Measurements from ENCODE around the gene SLC2A6. TPM values are rescaled to one million over a fixed set of nuclear protein-coding genes. Genes with fewer than 3 reads are reported as not detected.

The SLC2A6 gene
- total and polyA plus RNA-seq, 2 experiments from 2014 or later: 2.4 to 8.6 TPM

DNA sequence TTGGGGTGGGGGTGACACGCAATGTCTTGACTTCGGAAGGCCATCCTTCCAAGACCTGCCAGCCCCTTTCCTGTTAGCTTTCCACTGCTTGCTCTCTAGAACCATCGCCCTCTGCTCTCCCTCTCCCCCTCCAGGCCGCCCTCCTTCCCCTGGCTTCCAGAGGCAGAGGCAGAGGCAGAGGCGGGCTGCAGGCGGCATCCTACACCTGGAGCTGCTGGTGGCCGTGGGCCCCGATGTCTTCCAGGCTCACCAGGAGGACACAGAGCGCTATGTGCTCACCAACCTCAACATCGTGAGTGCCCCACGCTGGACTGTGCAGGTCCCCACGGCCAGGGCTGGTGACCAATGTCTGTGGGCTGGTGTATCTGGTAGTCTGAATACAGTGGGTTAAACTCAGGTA lies 54.7 kb downstream of the SLC2A6 start:
- TF ChIP-seq, protein P1, sequence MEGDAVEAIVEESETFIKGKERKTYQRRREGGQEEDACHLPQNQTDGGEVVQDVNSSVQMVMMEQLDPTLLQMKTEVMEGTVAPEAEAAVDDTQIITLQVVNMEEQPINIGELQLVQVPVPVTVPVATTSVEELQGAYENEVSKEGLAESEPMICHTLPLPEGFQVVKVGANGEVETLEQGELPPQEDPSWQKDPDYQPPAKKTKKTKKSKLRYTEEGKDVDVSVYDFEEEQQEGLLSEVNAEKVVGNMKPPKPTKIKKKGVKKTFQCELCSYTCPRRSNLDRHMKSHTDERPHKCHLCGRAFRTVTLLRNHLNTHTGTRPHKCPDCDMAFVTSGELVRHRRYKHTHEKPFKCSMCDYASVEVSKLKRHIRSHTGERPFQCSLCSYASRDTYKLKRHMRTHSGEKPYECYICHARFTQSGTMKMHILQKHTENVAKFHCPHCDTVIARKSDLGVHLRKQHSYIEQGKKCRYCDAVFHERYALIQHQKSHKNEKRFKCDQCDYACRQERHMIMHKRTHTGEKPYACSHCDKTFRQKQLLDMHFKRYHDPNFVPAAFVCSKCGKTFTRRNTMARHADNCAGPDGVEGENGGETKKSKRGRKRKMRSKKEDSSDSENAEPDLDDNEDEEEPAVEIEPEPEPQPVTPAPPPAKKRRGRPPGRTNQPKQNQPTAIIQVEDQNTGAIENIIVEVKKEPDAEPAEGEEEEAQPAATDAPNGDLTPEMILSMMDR (IDR thresholded peaks at IDR 0.05; ENCODE audit: low read depth, low read length): no peak
- Histone ChIP-seq H3K27ac (no peak overlapping the region), H3K4me3 (no peak overlapping the region), H3K36me3 (peaks cover 3% of the 10 kb centered on the region), H3K27me3 (peaks cover 4% of the 10 kb centered on the region), H3K9me3 (ENCODE audit: low read depth) (no peaks in the 10 kb centered on the region), H3K4me1 (ENCODE audit: low read depth) (no peaks in the 10 kb centered on the region)
- DNase-seq (ENCODE audit: low read depth in 1 of 2, low spot score in 1 of 2): no peak

DNA sequence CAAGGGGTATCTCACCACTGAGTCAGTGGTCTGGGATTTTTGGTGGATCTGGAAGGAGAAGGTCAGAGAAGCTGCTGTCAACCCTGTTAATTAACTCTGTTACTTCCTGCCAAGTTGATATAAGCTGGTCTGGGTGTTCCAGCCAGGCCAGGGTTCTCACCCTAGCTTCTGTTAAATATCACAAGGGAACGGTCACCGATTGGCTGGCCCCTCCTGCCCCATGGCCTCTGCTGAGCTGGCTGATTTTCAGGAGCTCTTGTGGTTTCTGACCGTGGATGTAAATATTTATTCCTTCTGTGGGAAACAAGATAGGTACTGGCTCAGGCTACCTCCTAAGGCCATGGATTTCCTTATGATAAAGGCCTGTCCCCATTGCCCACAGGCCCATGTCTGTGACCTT lies 55.7 kb downstream of the SLC2A6 start:
- no peak overlapping the region for H3K4me3 ChIP-seq
- H3K9me3 ChIP-seq (ENCODE audit: low read depth): no peaks in the 10 kb centered on the region
- peak in 1 of 2 donors; percentile 30 for DNase-seq (ENCODE audit: low read depth in 1 of 2, low spot score in 1 of 2)
- TF ChIP-seq, protein P1 (IDR thresholded peaks at IDR 0.05; ENCODE audit: low read depth, low read length): no peak
- H3K27ac ChIP-seq: no peak overlapping the region
- H3K4me1 ChIP-seq (ENCODE audit: low read depth): peaks cover 5% of the 10 kb centered on the region
- H3K27me3 ChIP-seq: peaks cover 3% of the 10 kb centered on the region
- H3K36me3 ChIP-seq: peaks cover 3% of the 10 kb centered on the region

DNA sequence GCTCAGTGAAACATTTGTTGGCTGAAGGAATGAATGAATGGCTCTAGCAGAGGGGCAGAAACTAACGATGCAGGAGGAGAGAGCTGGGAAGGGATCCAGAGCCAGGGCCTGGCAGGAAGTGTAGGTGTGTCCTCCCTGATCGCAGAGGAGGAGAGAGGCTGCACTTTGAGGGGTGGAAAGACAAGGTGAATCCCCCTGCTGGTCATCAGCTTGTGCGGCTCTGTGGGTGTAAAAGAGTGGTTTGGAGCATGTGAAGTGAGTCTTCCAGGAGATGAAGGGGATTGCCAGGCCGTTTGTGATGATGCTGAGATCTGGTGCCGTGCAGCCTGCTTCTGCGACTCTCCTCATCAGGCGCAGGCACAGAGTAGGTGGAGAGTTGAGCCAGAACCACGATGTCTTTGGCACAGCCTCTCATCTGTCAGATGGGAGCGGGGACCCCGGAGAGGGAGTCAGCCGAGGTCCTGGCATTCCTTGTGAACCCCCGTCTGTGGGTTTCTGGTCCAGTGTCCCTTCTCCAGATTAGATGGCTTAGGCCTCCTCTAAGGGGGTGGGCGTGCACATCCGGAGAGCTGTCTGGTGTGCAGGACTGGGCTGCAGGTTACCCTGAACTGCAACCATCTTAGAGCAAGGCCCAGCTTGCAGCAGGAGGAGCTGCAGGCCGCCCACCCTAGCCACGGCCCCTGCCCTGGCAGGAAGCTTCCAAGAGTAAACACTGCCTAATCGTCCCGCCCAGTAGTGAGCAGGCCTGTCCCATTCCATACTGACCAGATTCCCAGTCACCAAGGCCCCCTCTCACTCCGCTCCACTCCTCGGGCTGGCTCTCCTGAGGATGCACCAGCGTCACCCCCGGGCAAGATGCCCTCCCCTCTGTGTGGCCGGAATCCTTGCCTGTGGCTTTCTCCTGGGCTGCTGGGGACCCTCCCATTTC lies 57.0 kb downstream of the SLC2A6 start, which contains the start of gene ADAMTS13:
Gene ADAMTS13, plus strand, starts transcription at position 753 of the 928 bp plus-strand sequence. Its CDS starts 77 bp downstream, at position 830.
- DNase-seq (ENCODE audit: low read depth in 1 of 2, low spot score in 1 of 2): no peak

More for the DNA sequence above, 57.0 kb downstream of the SLC2A6 start, which contains the start of gene ADAMTS13:
- Histone ChIP-seq H3K27ac (no peak within 1 kb of the TSS), H3K4me1 (ENCODE audit: low read depth) (peaks cover 5% of the 10 kb centered on the region), H3K36me3 (peaks cover 3% of the 10 kb centered on the region), H3K9me3 (ENCODE audit: low read depth) (no peaks in the 10 kb centered on the region), H3K27me3 (no peaks in the 10 kb centered on the region), H3K4me3 (no peak within 1 kb of the TSS)
- TF ChIP-seq, protein P1 (IDR thresholded peaks at IDR 0.05; ENCODE audit: low read depth, low read length): peak; percentile 7

Other genes starting within 250 kb of the SLC2A6 start
- gene ABO, start 203.9 kb downstream of the SLC2A6 start, total RNA-seq: 0.04 and 0.30 TPM in 2 replicates
- gene ABO, start 203.9 kb downstream of the SLC2A6 start, polyA plus RNA-seq: 0.12 TPM in 1 of 2 replicates, not detected in the other
- 31.8 and 33.6 TPM in 2 replicates for gene SURF6, start 142.9 kb downstream of the SLC2A6 start, total RNA-seq
- 25.7 and 26.9 TPM in 2 replicates for gene SURF6, start 142.9 kb downstream of the SLC2A6 start, polyA plus RNA-seq
- 101 and 125 TPM in 2 replicates for gene MED22, start 131.0 kb downstream of the SLC2A6 start, total RNA-seq
- gene MED22, start 131.0 kb downstream of the SLC2A6 start, polyA plus RNA-seq: 60.6 and 74.9 TPM in 2 replicates
- gene RPL7A, start 130.9 kb downstream of the SLC2A6 start, total RNA-seq: 2,223 and 2,233 TPM in 2 replicates
- gene RPL7A, start 130.9 kb downstream of the SLC2A6 start, polyA plus RNA-seq: 404 and 480 TPM in 2 replicates
- 32.9 and 38.6 TPM in 2 replicates for gene SURF1, start 122.6 kb downstream of the SLC2A6 start, total RNA-seq
- gene SURF1, start 122.6 kb downstream of the SLC2A6 start, polyA plus RNA-seq: 88.2 and 88.3 TPM in 2 replicates
- gene SURF2, start 122.5 kb downstream of the SLC2A6 start, total RNA-seq: 38.2 and 49.9 TPM in 2 replicates
- 35.1 and 38.3 TPM in 2 replicates for gene SURF2, start 122.5 kb downstream of the SLC2A6 start, polyA plus RNA-seq
- 121 and 191 TPM in 2 replicates for gene SURF4, start 103.0 kb downstream of the SLC2A6 start, total RNA-seq
- 129 and 200 TPM in 2 replicates for gene SURF4, start 103.0 kb downstream of the SLC2A6 start, polyA plus RNA-seq
- 2.0 and 2.2 TPM in 2 replicates for gene STKLD1, start 102.7 kb downstream of the SLC2A6 start, total RNA-seq
- 5.1 and 7.3 TPM in 2 replicates for gene STKLD1, start 102.7 kb downstream of the SLC2A6 start, polyA plus RNA-seq
- 35.7 and 50.2 TPM in 2 replicates for gene REXO4, start 61.1 kb downstream of the SLC2A6 start, total RNA-seq
- 27.1 and 30.1 TPM in 2 replicates for gene REXO4, start 61.1 kb downstream of the SLC2A6 start, polyA plus RNA-seq
- 12.2 and 16.9 TPM in 2 replicates for gene ADAMTS13, start 56.7 kb downstream of the SLC2A6 start, total RNA-seq
- 10.1 and 11.2 TPM in 2 replicates for gene ADAMTS13, start 56.7 kb downstream of the SLC2A6 start, polyA plus RNA-seq
- 61.7 and 73.8 TPM in 2 replicates for gene CACFD1, start 19.1 kb downstream of the SLC2A6 start, total RNA-seq
- 56.6 and 64.0 TPM in 2 replicates for gene CACFD1, start 19.1 kb downstream of the SLC2A6 start, polyA plus RNA-seq
- not detected in 2 replicates for gene MYMK, start 45.9 kb upstream of the SLC2A6 start, total RNA-seq
- not detected in 2 replicates for gene MYMK, start 45.9 kb upstream of the SLC2A6 start, polyA plus RNA-seq
- gene ADAMTSL2, start 55.6 kb upstream of the SLC2A6 start, total RNA-seq: 27.2 and 38.3 TPM in 2 replicates
- 13.6 and 18.4 TPM in 2 replicates for gene ADAMTSL2, start 55.6 kb upstream of the SLC2A6 start, polyA plus RNA-seq
- gene FAM163B, start 130.3 kb upstream of the SLC2A6 start, total RNA-seq: 4.6 and 5.6 TPM in 2 replicates
- 0.20 TPM in 1 of 2 replicates, not detected in the other for gene FAM163B, start 130.3 kb upstream of the SLC2A6 start, polyA plus RNA-seq
- not detected in 2 replicates for gene DBH, start 157.3 kb upstream of the SLC2A6 start, total RNA-seq
- 0.04 and 0.07 TPM in 2 replicates for gene DBH, start 157.3 kb upstream of the SLC2A6 start, polyA plus RNA-seq